ENCODE measurements around the gene ZNF563. TPM values are rescaled to one million over a fixed set of nuclear protein-coding genes. Genes with fewer than 3 reads are reported as not detected.

ZNF563 gene
- total RNA-seq, 2 donors from 2014 or later, result 1.1 to 2.3 TPM

DNA sequence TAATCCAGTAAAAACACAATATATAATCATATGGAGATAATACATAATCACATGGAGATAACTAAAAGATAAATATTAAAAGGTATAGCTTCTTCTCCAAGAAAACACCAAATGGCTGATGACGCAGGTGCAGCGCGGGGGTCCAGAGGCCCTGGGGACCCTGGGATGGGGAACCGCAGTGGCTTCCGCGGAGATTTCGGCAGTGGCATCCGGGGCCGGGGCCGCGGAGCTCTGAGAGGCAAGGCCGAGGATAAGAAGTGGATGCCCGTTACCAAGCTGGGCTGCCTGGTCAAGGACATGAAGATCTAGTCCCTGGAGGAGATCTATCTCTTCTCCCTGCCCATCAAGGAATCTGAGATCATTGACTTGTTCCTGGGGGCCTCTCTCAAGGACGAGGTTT lies 49.2 kb downstream of the ZNF563 start:
- Mint-ChIP-seq H3K36me3 (ENCODE audit: low read depth) (peaks cover 2% of the 10 kb centered on the region), H3K4me1 (peaks cover 9% of the 10 kb centered on the region), H3K4me3 (no peak overlapping the region), H3K27me3 (no peaks in the 10 kb centered on the region), H3K27ac (peak overlapping the region; percentile 72)
- H3K9me3 ChIP-seq (ENCODE audit: control insufficient read depth, low read length, poor library complexity, severe bottlenecking), result peaks cover 4% of the 10 kb centered on the region
- ATAC-seq, result no peak
- no peak for DNase-seq

DNA sequence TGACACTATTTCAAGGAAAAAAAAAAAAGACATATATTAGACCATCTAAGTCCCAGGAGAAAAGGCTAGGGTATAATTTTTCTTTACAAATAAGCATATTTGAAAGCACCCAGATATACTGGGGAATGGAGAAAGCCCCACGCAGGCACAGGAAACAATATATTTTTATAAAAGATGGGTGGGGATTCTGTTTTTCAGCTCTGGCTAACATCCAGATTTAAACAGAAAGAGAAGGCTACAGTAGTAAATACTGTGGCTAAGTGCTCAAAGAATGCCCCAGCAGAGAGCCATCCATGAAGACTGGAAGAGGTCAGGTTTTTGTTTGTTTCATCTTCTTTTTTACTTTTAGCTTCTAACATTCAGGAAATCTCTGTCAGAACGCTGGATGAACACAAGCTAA lies 54.7 kb downstream of the ZNF563 start:
- ATAC-seq (no peak), DNase-seq (no peak)
- Mint-ChIP-seq H3K36me3 (ENCODE audit: low read depth) (peaks cover 11% of the 10 kb centered on the region), H3K27ac (no peak overlapping the region), H3K4me1 (peaks cover 2% of the 10 kb centered on the region), H3K27me3 (no peaks in the 10 kb centered on the region), H3K4me3 (no peak overlapping the region)
- H3K9me3 ChIP-seq (ENCODE audit: control insufficient read depth, low read length, poor library complexity, severe bottlenecking), result peaks cover 29% of the 10 kb centered on the region

DNA sequence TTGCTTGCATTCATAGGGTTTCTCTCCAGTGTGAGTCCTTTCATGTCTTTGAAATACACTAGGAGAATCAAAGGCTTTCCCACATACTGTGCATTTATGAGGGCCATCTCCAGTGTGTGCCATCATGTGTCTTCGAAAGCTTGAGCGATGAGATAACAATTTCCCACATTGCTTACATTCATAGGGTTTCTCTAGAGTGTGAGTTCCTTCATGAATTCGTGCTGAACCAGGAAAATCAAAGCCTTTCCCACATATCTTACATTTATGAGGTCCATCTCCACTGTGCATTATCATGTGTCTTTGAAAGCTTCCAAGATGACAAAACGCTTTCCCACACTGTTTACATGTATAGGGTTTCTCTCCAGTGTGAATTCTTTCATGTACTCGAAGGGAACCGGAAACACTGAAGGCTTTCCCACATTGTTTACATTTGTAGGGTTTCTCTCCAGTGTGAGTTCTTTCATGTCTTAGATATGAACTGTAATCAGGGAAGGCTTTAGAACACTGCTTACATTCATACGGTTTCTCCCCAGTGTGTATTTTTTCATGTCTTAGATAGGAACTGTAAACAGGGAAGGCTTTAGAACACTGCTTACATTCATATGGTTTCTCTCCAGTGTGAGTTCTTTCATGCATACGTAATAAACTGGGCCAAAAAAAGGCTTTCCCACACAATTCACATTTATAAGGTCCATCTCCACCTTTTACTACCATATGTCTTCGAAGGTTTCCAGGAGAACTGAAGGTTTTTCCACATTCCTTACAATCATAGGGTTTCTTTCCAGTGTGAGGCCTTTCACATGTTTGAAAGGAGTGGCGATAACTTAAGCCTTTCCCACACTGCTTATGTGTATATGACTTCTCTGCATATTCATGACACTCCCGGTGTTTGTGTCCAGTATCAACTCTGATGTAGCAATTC lies 60.2 kb downstream of the ZNF563 start:
- H3K36me3 Mint-ChIP-seq (ENCODE audit: low read depth), result peaks cover 25% of the 10 kb centered on the region
- no peak overlapping the region for H3K4me3 Mint-ChIP-seq
- H3K4me1 Mint-ChIP-seq, result peaks cover 1% of the 10 kb centered on the region
- ATAC-seq (no peak), DNase-seq (no peak)
- peaks cover 56% of the 10 kb centered on the region for H3K9me3 ChIP-seq (ENCODE audit: control insufficient read depth, low read length, poor library complexity, severe bottlenecking)
- no peak overlapping the region for H3K27ac Mint-ChIP-seq
- no peaks in the 10 kb centered on the region for H3K27me3 Mint-ChIP-seq

DNA sequence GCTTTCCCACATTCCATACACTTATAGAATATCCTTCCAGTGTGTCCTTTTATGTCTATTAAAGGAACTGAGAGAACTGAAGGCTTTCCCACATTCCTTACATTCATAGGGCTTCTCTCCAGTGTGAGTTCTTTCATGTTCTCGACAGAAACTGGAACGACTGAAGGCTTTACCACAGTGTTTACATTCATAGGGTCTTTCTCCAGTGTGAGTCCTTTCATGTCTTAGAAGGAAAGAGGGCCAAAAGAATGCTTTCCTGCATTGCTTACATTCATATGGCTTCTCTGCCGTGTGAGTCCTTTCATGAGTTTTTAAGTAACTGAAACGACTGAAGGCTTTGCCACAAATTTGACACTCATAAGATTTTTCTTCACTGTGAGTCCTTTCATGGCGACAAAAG lies 61.0 kb downstream of the ZNF563 start:
- Mint-ChIP-seq H3K4me3 (no peak overlapping the region), H3K36me3 (ENCODE audit: low read depth) (peaks cover 24% of the 10 kb centered on the region), H3K27ac (no peak overlapping the region), H3K4me1 (no peaks in the 10 kb centered on the region), H3K27me3 (no peaks in the 10 kb centered on the region)
- DNase-seq, result no peak
- no peak for ATAC-seq
- H3K9me3 ChIP-seq (ENCODE audit: control insufficient read depth, low read length, poor library complexity, severe bottlenecking), result peaks cover 56% of the 10 kb centered on the region

GRCh38 chr19:12270854-12271253 lies 62.6 kb downstream of the ZNF563 start:
- no peak for ATAC-seq
- Mint-ChIP-seq H3K36me3 (ENCODE audit: low read depth) (peaks cover 21% of the 10 kb centered on the region), H3K4me1 (no peaks in the 10 kb centered on the region), H3K27ac (no peak overlapping the region), H3K4me3 (no peak overlapping the region), H3K27me3 (no peaks in the 10 kb centered on the region)
- no peak for DNase-seq
- H3K9me3 ChIP-seq (ENCODE audit: control insufficient read depth, low read length, poor library complexity, severe bottlenecking), result peaks cover 47% of the 10 kb centered on the region

Other genes with a start within 250 kb of the ZNF563 start
- 1 to 10 TPM; 1.3 to 1.6 TPM for gene ZNF20, start 193.3 kb downstream of the ZNF563 start, total RNA-seq
- 1 to 10 TPM in 1 of 2 donors, under 1 TPM in 1; 0.75 to 1.4 TPM for gene ZNF625, start 176.9 kb downstream of the ZNF563 start, total RNA-seq
- gene ZNF136, start 170.5 kb downstream of the ZNF563 start, total RNA-seq, result 10 to 100 TPM; 26.9 to 32.0 TPM
- 10 to 100 TPM; 20.7 to 35.5 TPM for gene ZNF44, start 38.8 kb downstream of the ZNF563 start, total RNA-seq
- gene ZNF442, start 32.0 kb upstream of the ZNF563 start, total RNA-seq, result under 1 TPM; 0.29 to 0.97 TPM
- 1 to 10 TPM; 1.5 to 1.7 TPM for gene ZNF799, start 67.6 kb upstream of the ZNF563 start, total RNA-seq
- 1 to 10 TPM; 2.3 to 2.6 TPM for gene ZNF443, start 107.4 kb upstream of the ZNF563 start, total RNA-seq
- gene ZNF709, start 151.2 kb upstream of the ZNF563 start, total RNA-seq, result 1 to 10 TPM; 1.5 to 1.6 TPM
- gene ZNF564, start 217.8 kb upstream of the ZNF563 start, total RNA-seq, result 10 to 100 TPM; 12.0 to 14.5 TPM